PC-3 (cell line): ENCODE results near the gene FNDC4. TPM values are rescaled to one million over a fixed set of nuclear protein-coding genes. Genes with fewer than 3 reads are reported as not detected.

ENCODE experiments used
- ATAC-seq: fragments of 200-7000 bp; cut with Tn5 transposase; 2 replicates; pipeline ENCODE4 v1.9.1; 2020; ENCODE audit warnings: mild to moderate bottlenecking, moderate library complexity
- BruUV-seq: library from RNA; stranded (reverse); fragments of 400-500 nt; replicated peaks from 2 replicates; lab custom pipeline; 2021; lab: Mats Ljungman, UMichigan
- CTCF ChIA-PET: fragments of 300-600 bp; sonication (Branson Sonifier 250); formaldehyde crosslinking; loops from one replicate; lab custom pipeline; 2022; ENCODE audit warnings: antibody characterized with exemption; lab: Charles Lee
- POLR2A ChIA-PET: fragments of 300-600 bp; sonication (Branson Sonifier 250); formaldehyde crosslinking; loops from one replicate; lab custom pipeline; 2022; ENCODE audit warnings: antibody characterized with exemption; ENCODE audit not compliant: unreplicated experiment; lab: Charles Lee
- DNase-seq: peaks from one replicate; pipeline ENCODE4 v3.0.0-alpha.2; 2015
- H2AFZ ChIP-seq: fragments of 300-600 bp; sonication (generic); 2 replicates; pipeline ENCODE4 v1.6.0; 2016; ENCODE audit warnings: antibody characterized with exemption, low read length
- H3F3A ChIP-seq: fragments of 300-600 bp; sonication (generic); one replicate; pipeline ENCODE4 v1.6.0; 2017; ENCODE audit warnings: antibody characterized with exemption, low read length, control low read depth, mild to moderate bottlenecking; ENCODE audit not compliant: unreplicated experiment
- H3K27ac ChIP-seq: fragments of 300-600 bp; sonication (generic); 2 replicates; pipeline ENCODE4 v1.5.1; 2016; ENCODE audit warnings: mild to moderate bottlenecking, low read length
- H3K27me3 ChIP-seq: fragments of 300-600 bp; sonication (generic); 2 replicates; pipeline ENCODE4 v1.6.1; 2016; ENCODE audit warnings: low read length, mixed read lengths
- H3K36me3 ChIP-seq: fragments of 300-600 bp; sonication (generic); 2 replicates; pipeline ENCODE4 v1.6.1; 2016; ENCODE audit warnings: low read depth, mixed run types, low read length, mixed read lengths
- H3K4me1 ChIP-seq: fragments of 300-600 bp; sonication (generic); 2 replicates; pipeline ENCODE4 v1.5.1; 2016; ENCODE audit warnings: low read length; ENCODE audit not compliant: insufficient read depth
- H3K4me2 ChIP-seq: fragments of 300-600 bp; sonication (generic); 2 replicates; pipeline ENCODE4 v1.6.0; 2016; ENCODE audit warnings: low read length
- H3K4me3 ChIP-seq: fragments of 300-600 bp; sonication (generic); 2 replicates; pipeline ENCODE4 v1.5.1; 2016; ENCODE audit warnings: mild to moderate bottlenecking, low read length, mixed read lengths
- H3K79me2 ChIP-seq: fragments of 300-600 bp; sonication (generic); 2 replicates; pipeline ENCODE4 v1.6.1; 2017; ENCODE audit warnings: low read length, mixed read lengths
- H3K9ac ChIP-seq: fragments of 300-600 bp; sonication (generic); 2 replicates; pipeline ENCODE4 v1.6.0; 2016; ENCODE audit warnings: mild to moderate bottlenecking, low read length
- H3K9me2 ChIP-seq: fragments of 300-600 bp; sonication (generic); replicated peaks from 2 replicates; pipeline ENCODE4 v1.6.1; 2016; ENCODE audit warnings: mixed run types, low read length, mixed read lengths
- H3K9me3 ChIP-seq: fragments of 300-600 bp; sonication (generic); 2 replicates; pipeline ENCODE4 v1.6.1; 2016; ENCODE audit warnings: low read length, mixed read lengths
- H4K20me1 ChIP-seq: fragments of 300-600 bp; sonication (generic); 2 replicates; pipeline ENCODE4 v1.6.1; 2016; ENCODE audit warnings: low read length, mixed read lengths
- CTCF ChIP-seq: fragments of 300-600 bp; sonication (generic); conservative IDR thresholded peaks from 2 replicates; pipeline ENCODE4 v1.5.1; 2017; ENCODE audit warnings: antibody characterized with exemption, low read depth, mild to moderate bottlenecking, low read length
- EZH2 ChIP-seq: fragments of 300-600 bp; sonication (generic); IDR thresholded peaks from one replicate; pipeline ENCODE4 v1.6.1; 2017; ENCODE audit warnings: antibody characterized with exemption, mild to moderate bottlenecking, low read length; ENCODE audit not compliant: unreplicated experiment
- EZH2phosphoT487 ChIP-seq: fragments of 300-600 bp; sonication (generic); IDR thresholded peaks from 2 replicates; pipeline ENCODE4 v1.6.1; 2018; ENCODE audit warnings: mild to moderate bottlenecking, antibody characterized with exemption, low read length, borderline replicate concordance
- intact Hi-C: fragments of 100-400 bp; cut with micrococcal nuclease; formaldehyde crosslinking; loops from 2 replicates; pipeline ENCODE4 v1.9.0; 2023
- total RNA-seq: library from RNA; depleted of rRNA; stranded (reverse); fragments of >200 nt; gene quantifications from 2 replicates; pipeline ENCODE4 v1.2.3, GENCODE V29; 2014

Gene FNDC4
- total RNA-seq, 1 experiment from 2014 or later: 1.7 TPM

GRCh38 chr2:27518113-27518781 is 23.2 kb upstream of the FNDC4 start:
- Histone ChIP-seq H3K4me3 (no peak overlapping the region), H4K20me1 (no peaks in the 10 kb centered on the region), H3K9me2 (no peaks in the 10 kb centered on the region), H2AFZ (no peak overlapping the region), H3K36me3 (no peaks in the 10 kb centered on the region), H3F3A (no peaks in the 10 kb centered on the region), H3K27me3 (no peaks in the 10 kb centered on the region), H3K27ac (no peak overlapping the region), H3K4me1 (no peaks in the 10 kb centered on the region), H3K9ac (no peak overlapping the region), H3K4me2 (no peak overlapping the region), H3K79me2 (no peaks in the 10 kb centered on the region), H3K9me3 (no peaks in the 10 kb centered on the region)
- ChIA-PET CTCF (no interaction called here), POLR2A (no interaction called here)
- BruUV-seq: no TSS peak
- intact Hi-C loops: no loop called here
- no peak for ATAC-seq
- no peak for TF ChIP-seq CTCF
- TF ChIP-seq EZH2: no peak
- TF ChIP-seq EZH2phosphoT487: no peak
- DNase-seq: no peak

- H3K27me3 ChIP-seq: no peaks in the 10 kb centered on the region
- POLR2A ChIA-PET: no interaction called here
- H3K79me2 ChIP-seq: no peaks in the 10 kb centered on the region
- no peak overlapping the region for H3K4me2 ChIP-seq
- H3K4me3 ChIP-seq: no peak overlapping the region
- H2AFZ ChIP-seq: no peak overlapping the region
- no peaks in the 10 kb centered on the region for H3K4me1 ChIP-seq
- no peaks in the 10 kb centered on the region for H3F3A ChIP-seq
- no peaks in the 10 kb centered on the region for H3K36me3 ChIP-seq
- H3K27ac ChIP-seq: no peak overlapping the region
- BruUV-seq: no TSS peak
- H4K20me1 ChIP-seq: no peaks in the 10 kb centered on the region
- intact Hi-C loops: no loop called here
- CTCF ChIA-PET: interaction anchor here (0.7 kb wide), 1 partner anchor 13 kb away, joined by 6 read pairs; no protein-coding TSS in a partner anchor
- no peaks in the 10 kb centered on the region for H3K9me2 ChIP-seq
- H3K9me3 ChIP-seq: no peaks in the 10 kb centered on the region
- no peak overlapping the region for H3K9ac ChIP-seq
- ATAC-seq: no peak
- TF ChIP-seq EZH2phosphoT487 (no peak), EZH2 (no peak), CTCF (no peak)
- DNase-seq: no peak
Observed at GRCh38 chr2:27509326-27509725, 14.3 kb upstream of the FNDC4 start.

GRCh38 chr2:27507293-27507692 is 12.3 kb upstream of the FNDC4 start:
- H3K4me3 ChIP-seq: no peak overlapping the region
- ChIA-PET CTCF (no interaction called here), POLR2A (interaction anchor here (0.6 kb wide), 1 partner anchor 184 kb away, joined by 3 read pairs; the partner anchor contains the start of gene MPV17)
- no peaks in the 10 kb centered on the region for H3K4me1 ChIP-seq
- TF ChIP-seq CTCF (no peak), EZH2phosphoT487 (no peak), EZH2 (no peak)
- H4K20me1 ChIP-seq: no peaks in the 10 kb centered on the region
- H3K79me2 ChIP-seq: no peaks in the 10 kb centered on the region
- DNase-seq (no peak), ATAC-seq (no peak)
- no peaks in the 10 kb centered on the region for H3K27me3 ChIP-seq
- no peak overlapping the region for H2AFZ ChIP-seq
- H3K4me2 ChIP-seq: no peak overlapping the region
- no TSS peak for BruUV-seq
- H3K9ac ChIP-seq: no peak overlapping the region
- H3F3A ChIP-seq: no peaks in the 10 kb centered on the region
- intact Hi-C loops: no loop called here
- no peaks in the 10 kb centered on the region for H3K36me3 ChIP-seq
- H3K9me3 ChIP-seq: no peaks in the 10 kb centered on the region
- no peaks in the 10 kb centered on the region for H3K9me2 ChIP-seq
- no peak overlapping the region for H3K27ac ChIP-seq
